Transverse colon (tissue), 4 donors: ENCODE results near the gene SCN5A. TPM values are rescaled to one million over a fixed set of nuclear protein-coding genes. Genes with fewer than 3 reads are reported as not detected.

Source experiments
- small RNA-seq, 4 donors: library from RNA; depleted of rRNA; stranded (forward); fragments of <200 nt; gene quantifications; one replicate each; pipeline ENCODE3, GENCODE V24; 2016
- total RNA-seq, 4 donors: library from RNA; depleted of rRNA; stranded (reverse); fragments of >200 nt; gene quantifications; one replicate each; pipeline ENCODE4 v1.1.0, GENCODE V29; 2016

The SCN5A gene
- total RNA-seq, 4 donors from 2014 or later: 0.16 to 0.27 TPM; not detected in 2

Small RNAs within 50 kb of the gene (small RNA-seq; reads per million reads assigned to genes)
- 0 reads per million in 4 donors for gene RF00019

Other genes starting within 250 kb of the SCN5A start
- gene ACVR2B, start 195.8 kb downstream of the SCN5A start, total RNA-seq: 10 to 100 TPM in 1 of 4 donors, 1 to 10 TPM in 3; 5.9 to 12.3 (median 8.7) TPM
- gene EXOG, start 153.3 kb downstream of the SCN5A start, total RNA-seq: 10 to 100 TPM in 2 of 4 donors, 1 to 10 TPM in 2; 6.0 to 15.3 (median 10.8) TPM
- gene SCN10A, start 166.5 kb upstream of the SCN5A start, total RNA-seq: not detected